Naive thymus-derived CD4-positive, alpha-beta T cell (primary cell): ENCODE results near the gene XPOT. TPM values are rescaled to one million over a fixed set of nuclear protein-coding genes. Genes with fewer than 3 reads are reported as not detected.

Experiments
- ATAC-seq: fragments of 150-1000 bp; cut with Tn5 transposase; 2 replicates; pipeline ENCODE4 v1.10.0; 2021; ENCODE audit warnings: mild to moderate bottlenecking, moderate library complexity
- CTCF ChIA-PET: fragments of 350-600 bp; sonication (Branson Sonifier 250); formaldehyde crosslinking; loops from one replicate; lab custom pipeline; 2021; ENCODE audit warnings: antibody characterized with exemption; lab: Charles Lee
- POLR2A ChIA-PET: fragments of 350-600 bp; sonication (Branson Sonifier 250); formaldehyde crosslinking; loops from one replicate; lab custom pipeline; 2021; ENCODE audit warnings: antibody characterized with exemption, inconsistent platforms; lab: Charles Lee
- DNase-seq, 9 donors: peaks; one replicate each; pipeline versions ENCODE4 v3.0.0 to v3.0.0-alpha.2; 2020 to 2022; ENCODE audit warnings: mixed read lengths in 1 of 9
- H3K27ac ChIP-seq: one replicate; pipeline ENCODE4 v1.7.0; 2013; ENCODE audit warnings: mild to moderate bottlenecking, low read depth, low read length, moderate library complexity
- H3K27me3 ChIP-seq, 2 donors: one replicate each; pipeline ENCODE4 v1.7.0; 2013; ENCODE audit warnings: low read length in 2 of 2, mild to moderate bottlenecking in 2 of 2, moderate library complexity in 2 of 2; ENCODE audit not compliant: control insufficient read depth in 2 of 2, insufficient read depth in 2 of 2
- H3K36me3 ChIP-seq, 3 experiments: 1 replicate in 2 of 3; 2 replicates in 1 of 3; pipeline ENCODE4 v1.7.0; 2013; ENCODE audit warnings: low read length in 3 of 3, mild to moderate bottlenecking in 3 of 3, moderate library complexity in 1 of 3; ENCODE audit not compliant: insufficient read depth in 3 of 3, control insufficient read depth in 2 of 3
- H3K4me1 ChIP-seq, 2 donors: one replicate each; pipeline ENCODE4 v1.7.0; 2013; ENCODE audit warnings: low read length in 2 of 2, mild to moderate bottlenecking in 2 of 2, moderate library complexity in 1 of 2; ENCODE audit not compliant: control insufficient read depth in 2 of 2, insufficient read depth in 2 of 2
- H3K4me3 ChIP-seq: 2 replicates; pipeline ENCODE4 v1.7.0; 2013; ENCODE audit warnings: mild to moderate bottlenecking, low read length
- H3K9me3 ChIP-seq, 3 experiments: 1 replicate in 2 of 3; 2 replicates in 1 of 3; pipeline ENCODE4 v1.7.0; 2013; ENCODE audit warnings: low read length in 3 of 3; ENCODE audit not compliant: control insufficient read depth in 2 of 3
- H3K27ac Mint-ChIP-seq, 9 donors: one replicate each; pipeline ENCODE4 v1.8.0; 2020 to 2022; ENCODE audit warnings: mixed read lengths in 9 of 9, mild to moderate bottlenecking in 8 of 9, moderate library complexity in 5 of 9, inconsistent platforms in 2 of 9
- H3K27me3 Mint-ChIP-seq, 5 donors: one replicate each; pipeline ENCODE4 v1.8.0; 2021 to 2022; ENCODE audit warnings: mixed read lengths in 5 of 5, mild to moderate bottlenecking in 1 of 5
- H3K36me3 Mint-ChIP-seq, 5 donors: one replicate each; pipeline ENCODE4 v1.8.0; 2020 to 2022; ENCODE audit warnings: mixed read lengths in 5 of 5, mild to moderate bottlenecking in 3 of 5, inconsistent platforms in 1 of 5
- H3K4me1 Mint-ChIP-seq, 7 donors: one replicate each; pipeline ENCODE4 v1.8.0; 2020 to 2022; ENCODE audit warnings: mixed read lengths in 7 of 7, mild to moderate bottlenecking in 3 of 7, inconsistent platforms in 1 of 7
- H3K4me3 Mint-ChIP-seq, 10 donors: one replicate each; pipeline ENCODE4 v1.8.0; 2020 to 2022; ENCODE audit warnings: mild to moderate bottlenecking in 10 of 10, mixed read lengths in 10 of 10, moderate library complexity in 6 of 10, inconsistent platforms in 2 of 10
- H3K9me3 Mint-ChIP-seq, 11 donors: one replicate each; pipeline ENCODE4 v1.8.0; 2020 to 2022; ENCODE audit warnings: mixed read lengths in 11 of 11, mild to moderate bottlenecking in 4 of 11, inconsistent platforms in 1 of 11, moderate library complexity in 1 of 11
- intact Hi-C, 2 donors: fragments of 100-400 bp; cut with micrococcal nuclease; formaldehyde crosslinking; loops; one replicate each; pipeline ENCODE4 v1.15.1; 2023
- polyA plus RNA-seq, 2 donors: library from polyadenylated mRNA; unstranded; fragments of 300-500 nt; fragmentation: Illumina TruSeq; gene quantifications; one replicate each; pipeline ENCODE4 v1.2.3, GENCODE V29; 2021
- total RNA-seq, 6 experiments: library from RNA in 5 of 6; stranded (reverse) in 5 of 6; gene quantifications; 1 replicate in 5 of 6; 2 replicates in 1 of 6; pipeline ENCODE4 v1.2.3 and lab custom pipeline; 2021 to 2026

Gene XPOT
- total and polyA plus RNA-seq, 7 experiments from 2014 or later, result 24.8 to 118 (median 56.0) TPM

GRCh38 chr12:64431791-64432190 is 27.6 kb downstream of the XPOT start:
- no peak overlapping the region for H3K27ac Mint-ChIP-seq
- intact Hi-C loops, result loop anchor here in 1 of 2 donors (2.0 kb wide), 1 partner anchor 13 kb away; no protein-coding TSS in a partner anchor
- H3K9me3 Mint-ChIP-seq, result no peaks in the 10 kb centered on the region
- no peaks in the 10 kb centered on the region for H3K27me3 ChIP-seq
- POLR2A ChIA-PET, result interaction anchor here (0.6 to 0.8 kb wide), 2 partner anchors 20 to 26 kb away, joined by 3 to 7 read pairs; no protein-coding TSS in a partner anchor
- no peak overlapping the region for H3K4me3 Mint-ChIP-seq
- H3K4me1 Mint-ChIP-seq, result peaks cover 0 to 6% (median 0%) of the 10 kb centered on the region in 7 donors
- no peak for DNase-seq
- H3K27ac ChIP-seq, result no peak overlapping the region
- CTCF ChIA-PET, result no interaction called here
- no peaks in the 10 kb centered on the region for H3K4me1 ChIP-seq
- no peak for ATAC-seq
- H3K4me3 ChIP-seq, result no peak overlapping the region
- H3K36me3 Mint-ChIP-seq, result peaks cover 6 to 68% (median 47%) of the 10 kb centered on the region in 5 donors
- no peaks in the 10 kb centered on the region for H3K9me3 ChIP-seq
- H3K36me3 ChIP-seq, result peaks cover 9 to 74% (median 35%) of the 10 kb centered on the region in 3 experiments
- H3K27me3 Mint-ChIP-seq, result no peaks in the 10 kb centered on the region

GRCh38 chr12:64433915-64434314 is 29.7 kb downstream of the XPOT start:
- DNase-seq (no peak), ATAC-seq (no peak)
- Histone ChIP-seq H3K27ac (no peak overlapping the region), H3K36me3 (peaks cover 0 to 76% (median 25%) of the 10 kb centered on the region in 3 experiments), H3K4me1 (no peaks in the 10 kb centered on the region), H3K27me3 (no peaks in the 10 kb centered on the region), H3K4me3 (no peak overlapping the region), H3K9me3 (no peaks in the 10 kb centered on the region)
- H3K9me3 Mint-ChIP-seq, result no peaks in the 10 kb centered on the region
- ChIA-PET POLR2A (interaction anchor here (0.6 kb wide), 1 partner anchor 25 kb away, joined by 4 read pairs; no protein-coding TSS in a partner anchor), CTCF (no interaction called here)
- intact Hi-C loops, result loop anchor here in 1 of 2 donors (2.0 kb wide), 1 partner anchor 15 kb away; no protein-coding TSS in a partner anchor
- H3K4me3 Mint-ChIP-seq, result no peak overlapping the region
- H3K36me3 Mint-ChIP-seq, result peaks cover 14 to 72% (median 51%) of the 10 kb centered on the region in 5 donors
- no peaks in the 10 kb centered on the region for H3K27me3 Mint-ChIP-seq
- H3K27ac Mint-ChIP-seq, result no peak overlapping the region
- H3K4me1 Mint-ChIP-seq, result peaks cover 0 to 8% (median 3%) of the 10 kb centered on the region in 7 donors

GRCh38 chr12:64440100-64440499 is 35.9 kb downstream of the XPOT start:
- POLR2A ChIA-PET, result no interaction called here
- peaks cover 16 to 61% (median 36%) of the 10 kb centered on the region in 5 donors for H3K36me3 Mint-ChIP-seq
- intact Hi-C loops, result no loop called here
- peaks cover 4 to 13% (median 10%) of the 10 kb centered on the region in 7 donors for H3K4me1 Mint-ChIP-seq
- H3K4me1 ChIP-seq, result no peaks in the 10 kb centered on the region
- H3K36me3 ChIP-seq, result peaks cover 0 to 44% (median 5%) of the 10 kb centered on the region in 3 experiments
- H3K9me3 ChIP-seq, result no peaks in the 10 kb centered on the region
- no peak overlapping the region for H3K4me3 Mint-ChIP-seq
- H3K27me3 Mint-ChIP-seq, result no peaks in the 10 kb centered on the region
- CTCF ChIA-PET, result no interaction called here
- no peaks in the 10 kb centered on the region for H3K27me3 ChIP-seq
- no peak for ATAC-seq
- no peak for DNase-seq
- H3K9me3 Mint-ChIP-seq, result no peaks in the 10 kb centered on the region
- H3K27ac ChIP-seq, result no peak overlapping the region
- no peak overlapping the region for H3K27ac Mint-ChIP-seq
- H3K4me3 ChIP-seq, result no peak overlapping the region

GRCh38 chr12:64445490-64445889 is 41.3 kb downstream of the XPOT start:
- H3K4me3 Mint-ChIP-seq, result no peak overlapping the region
- POLR2A ChIA-PET, result interaction anchor here (0.6 kb wide), 2 partner anchors 10 to 654 kb away, joined by 4 to 7 read pairs; no protein-coding TSS in a partner anchor
- peaks cover 12 to 38% (median 31%) of the 10 kb centered on the region in 7 donors for H3K4me1 Mint-ChIP-seq
- H3K4me3 ChIP-seq, result no peak overlapping the region
- H3K27ac Mint-ChIP-seq, result peak overlapping the region in 6 of 9 donors; percentile 14 to 79 (median 54)
- DNase-seq (no peak), ATAC-seq (no peak)
- H3K27ac ChIP-seq, result no peak overlapping the region
- CTCF ChIA-PET, result no interaction called here
- H3K36me3 ChIP-seq, result peaks cover 0 to 20% (median 0%) of the 10 kb centered on the region in 3 experiments
- H3K9me3 Mint-ChIP-seq, result no peaks in the 10 kb centered on the region
- no peaks in the 10 kb centered on the region for H3K27me3 Mint-ChIP-seq
- H3K27me3 ChIP-seq, result no peaks in the 10 kb centered on the region
- intact Hi-C loops, result loop anchor here (2.0 kb wide), 2 partner anchors 15 to 21 kb away; no protein-coding TSS in a partner anchor
- H3K9me3 ChIP-seq, result no peaks in the 10 kb centered on the region
- peaks cover under 1 to 12% of the 10 kb centered on the region in 2 donors for H3K4me1 ChIP-seq
- H3K36me3 Mint-ChIP-seq, result peaks cover 4 to 26% (median 13%) of the 10 kb centered on the region in 5 donors

GRCh38 chr12:64446295-64446694 is 42.1 kb downstream of the XPOT start:
- ChIA-PET CTCF (no interaction called here), POLR2A (no interaction called here)
- Mint-ChIP-seq H3K4me3 (peak overlapping the region in 1 of 10 donors; percentile 11), H3K4me1 (peaks cover 18 to 46% (median 39%) of the 10 kb centered on the region in 7 donors), H3K27ac (peak overlapping the region; percentile 0 to 74 (median 39)), H3K36me3 (peaks cover 4 to 23% (median 8%) of the 10 kb centered on the region in 5 donors), H3K27me3 (no peaks in the 10 kb centered on the region), H3K9me3 (no peaks in the 10 kb centered on the region)
- intact Hi-C loops, result no loop called here
- no peaks in the 10 kb centered on the region for H3K9me3 ChIP-seq
- H3K36me3 ChIP-seq, result peaks cover 0 to 12% (median 0%) of the 10 kb centered on the region in 3 experiments
- H3K27ac ChIP-seq, result peak overlapping the region; percentile 36
- no peaks in the 10 kb centered on the region for H3K27me3 ChIP-seq
- DNase-seq (peak in 2 of 9 donors; percentile 6 to 12), ATAC-seq (no peak)
- H3K4me3 ChIP-seq, result no peak overlapping the region
- peaks cover 8 to 14% of the 10 kb centered on the region in 2 donors for H3K4me1 ChIP-seq

GRCh38 chr12:64450057-64450640 is 46.0 kb downstream of the XPOT start:
- H3K36me3 ChIP-seq, result peaks cover 0 to 8% (median 0%) of the 10 kb centered on the region in 3 experiments
- no peaks in the 10 kb centered on the region for H3K27me3 ChIP-seq
- intact Hi-C loops, result loop anchor here (2.0 to 10.0 kb wide), 4 partner anchors 59 to 1845 kb away; partner anchors contain the start of gene C12orf56 (in 1 of the 2)
- H3K9me3 ChIP-seq, result no peaks in the 10 kb centered on the region
- ChIA-PET POLR2A (interaction anchor here (0.6 to 1.9 kb wide), 4 partner anchors 29 to 67 kb away, joined by 3 to 6 read pairs (median 4); no protein-coding TSS in a partner anchor), CTCF (no interaction called here)
- DNase-seq, result no peak
- Mint-ChIP-seq H3K4me3 (peak overlapping the region in 8 of 10 donors; percentile 15 to 91 (median 90)), H3K27me3 (no peaks in the 10 kb centered on the region), H3K36me3 (peaks cover 0 to 11% (median 3%) of the 10 kb centered on the region in 5 donors), H3K4me1 (peaks cover 20 to 55% (median 42%) of the 10 kb centered on the region in 7 donors), H3K27ac (peak overlapping the region; percentile 60 to 95 (median 87)), H3K9me3 (no peaks in the 10 kb centered on the region)
- no peak overlapping the region for H3K4me3 ChIP-seq
- H3K27ac ChIP-seq, result no peak overlapping the region
- peaks cover 13 to 18% of the 10 kb centered on the region in 2 donors for H3K4me1 ChIP-seq
- no peak for ATAC-seq
